HFFc6 (cell line): ENCODE data around the gene SH3RF3. TPM values are rescaled to one million over a fixed set of nuclear protein-coding genes. Genes with fewer than 3 reads are reported as not detected.

Experiments
- DNase-seq: peaks from one replicate; pipeline ENCODE4 v3.0.0-alpha.2; 2018
- H3K27ac Mint-ChIP-seq: 2 replicates; pipeline ENCODE4 v1.8.0; 2020; ENCODE audit warnings: mild to moderate bottlenecking, mixed read lengths
- H3K27me3 Mint-ChIP-seq: 2 replicates; pipeline ENCODE4 v1.8.0; 2021; ENCODE audit warnings: mild to moderate bottlenecking, moderate library complexity, mixed read lengths; ENCODE audit not compliant: insufficient read depth
- H3K36me3 Mint-ChIP-seq: 2 replicates; pipeline ENCODE4 v1.8.0; 2021; ENCODE audit warnings: low read depth, mixed read lengths
- H3K4me1 Mint-ChIP-seq: 2 replicates; pipeline ENCODE4 v1.8.0; 2020; ENCODE audit warnings: low read depth, mixed read lengths
- H3K4me3 Mint-ChIP-seq: 2 replicates; pipeline ENCODE4 v1.8.0; 2020; ENCODE audit warnings: mild to moderate bottlenecking, moderate library complexity, mixed read lengths
- H3K9me3 Mint-ChIP-seq: 2 replicates; pipeline ENCODE4 v1.8.0; 2020; ENCODE audit warnings: mild to moderate bottlenecking, mixed read lengths
- total RNA-seq, 6 experiments: library from RNA; stranded (reverse); fragmentation: NEBNext Ultra II Directional; extraction: Animal tissue kit (Norgen Biotek cat#: 25700); gene quantifications; 2 replicates in 1 of 6; 3 replicates in 5 of 6; pipeline ENCODE4 v1.2.3, GENCODE V29; 2021
- TF ChIP-seq, protein P1 (sequence below): fragments of 200-600 bp; sonication (generic); IDR thresholded peaks from 2 replicates; pipeline ENCODE4 v1.5.0; 2021; ENCODE audit warnings: antibody characterized with exemption, mild to moderate bottlenecking

Gene SH3RF3
- total RNA-seq, 6 experiments from 2014 or later, result 2.4 to 4.4 (median 3.7) TPM

GRCh38 chr2:109083771-109084170 is 45.2 kb upstream of the SH3RF3 start:
- Mint-ChIP-seq H3K4me1 (peaks cover 3% of the 10 kb centered on the region), H3K27me3 (peaks cover 37% of the 10 kb centered on the region), H3K9me3 (no peaks in the 10 kb centered on the region; the same call in 1 of the 2 replicates), H3K36me3 (no peaks in the 10 kb centered on the region; the same call in 1 of the 2 replicates), H3K27ac (no peak overlapping the region), H3K4me3 (no peak overlapping the region)
- TF ChIP-seq, protein P1, sequence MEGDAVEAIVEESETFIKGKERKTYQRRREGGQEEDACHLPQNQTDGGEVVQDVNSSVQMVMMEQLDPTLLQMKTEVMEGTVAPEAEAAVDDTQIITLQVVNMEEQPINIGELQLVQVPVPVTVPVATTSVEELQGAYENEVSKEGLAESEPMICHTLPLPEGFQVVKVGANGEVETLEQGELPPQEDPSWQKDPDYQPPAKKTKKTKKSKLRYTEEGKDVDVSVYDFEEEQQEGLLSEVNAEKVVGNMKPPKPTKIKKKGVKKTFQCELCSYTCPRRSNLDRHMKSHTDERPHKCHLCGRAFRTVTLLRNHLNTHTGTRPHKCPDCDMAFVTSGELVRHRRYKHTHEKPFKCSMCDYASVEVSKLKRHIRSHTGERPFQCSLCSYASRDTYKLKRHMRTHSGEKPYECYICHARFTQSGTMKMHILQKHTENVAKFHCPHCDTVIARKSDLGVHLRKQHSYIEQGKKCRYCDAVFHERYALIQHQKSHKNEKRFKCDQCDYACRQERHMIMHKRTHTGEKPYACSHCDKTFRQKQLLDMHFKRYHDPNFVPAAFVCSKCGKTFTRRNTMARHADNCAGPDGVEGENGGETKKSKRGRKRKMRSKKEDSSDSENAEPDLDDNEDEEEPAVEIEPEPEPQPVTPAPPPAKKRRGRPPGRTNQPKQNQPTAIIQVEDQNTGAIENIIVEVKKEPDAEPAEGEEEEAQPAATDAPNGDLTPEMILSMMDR, result no peak
- no peak for DNase-seq

DNA sequence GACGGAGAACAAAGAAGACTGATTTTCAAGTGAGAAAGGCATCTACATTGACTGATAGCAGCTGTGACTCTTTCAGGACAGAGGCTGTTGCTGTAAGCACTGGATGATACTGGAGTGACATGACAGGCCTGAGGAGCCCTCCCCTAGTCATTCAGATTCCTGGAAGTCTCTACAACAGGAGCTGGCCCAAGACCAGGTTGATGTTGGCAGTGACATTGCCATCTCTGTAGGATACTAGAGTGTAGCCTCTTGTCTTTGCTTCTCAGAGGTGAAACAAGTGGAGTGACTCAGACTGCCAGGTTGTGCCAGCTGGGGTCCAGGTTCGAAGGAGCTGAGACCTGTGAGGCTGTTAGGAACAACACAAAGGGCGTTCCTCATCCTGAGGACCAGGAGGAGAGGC is 44.7 kb upstream of the SH3RF3 start:
- no peak for DNase-seq
- Mint-ChIP-seq H3K4me1 (peaks cover 8% of the 10 kb centered on the region), H3K36me3 (no peaks in the 10 kb centered on the region; the same call in 1 of the 2 replicates), H3K27ac (no peak overlapping the region), H3K4me3 (no peak overlapping the region), H3K9me3 (no peaks in the 10 kb centered on the region; the same call in 1 of the 2 replicates), H3K27me3 (peaks cover 38% of the 10 kb centered on the region)
- TF ChIP-seq, protein P1, result no peak

GRCh38 chr2:109085912-109086742 is 42.9 kb upstream of the SH3RF3 start:
- H3K4me3 Mint-ChIP-seq, result no peak overlapping the region
- peaks cover 17% of the 10 kb centered on the region for H3K4me1 Mint-ChIP-seq
- H3K27ac Mint-ChIP-seq, result no peak overlapping the region
- peaks cover 27% of the 10 kb centered on the region for H3K27me3 Mint-ChIP-seq
- TF ChIP-seq, protein P1, result no peak
- DNase-seq, result no peak
- no peaks in the 10 kb centered on the region; the same call in 1 of the 2 replicates for H3K9me3 Mint-ChIP-seq
- no peaks in the 10 kb centered on the region; the same call in 1 of the 2 replicates for H3K36me3 Mint-ChIP-seq

GRCh38 chr2:109086743-109087020 is 42.3 kb upstream of the SH3RF3 start:
- Mint-ChIP-seq H3K4me1 (peaks cover 17% of the 10 kb centered on the region), H3K9me3 (no peaks in the 10 kb centered on the region; the same call in 1 of the 2 replicates), H3K27ac (no peak overlapping the region), H3K27me3 (peaks cover 25% of the 10 kb centered on the region), H3K36me3 (no peaks in the 10 kb centered on the region; the same call in 1 of the 2 replicates), H3K4me3 (no peak overlapping the region)
- no peak for DNase-seq
- TF ChIP-seq, protein P1, result no peak

DNA sequence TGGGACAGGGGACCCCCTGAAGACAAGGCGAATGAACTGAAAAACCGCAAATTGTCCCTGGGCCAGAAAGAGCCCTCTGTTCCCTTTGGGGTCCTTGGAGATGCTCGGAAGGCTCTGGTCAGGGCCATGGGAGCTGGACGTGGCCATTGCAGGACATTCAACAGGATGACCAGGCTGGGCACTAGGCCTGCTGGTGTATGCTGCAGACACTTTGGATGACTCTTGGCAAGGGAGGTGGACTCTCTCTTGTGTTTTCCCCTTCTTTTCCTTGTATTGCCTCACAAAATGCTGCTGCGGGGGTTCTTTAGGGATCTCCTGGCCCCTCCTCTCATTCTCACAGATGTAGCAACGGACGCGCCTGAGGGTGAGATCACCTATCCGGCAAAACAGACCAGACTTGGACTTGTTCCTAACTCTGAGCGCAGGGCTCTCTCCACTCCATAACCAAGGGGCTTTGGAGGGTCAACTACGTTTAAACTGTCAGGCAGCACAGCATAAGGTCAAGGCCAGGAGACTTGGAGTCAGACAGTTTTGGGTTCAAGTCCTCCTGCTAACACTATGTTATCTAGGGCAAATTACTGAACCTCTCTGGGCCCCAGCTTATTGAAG is 41.8 kb upstream of the SH3RF3 start:
- Mint-ChIP-seq H3K4me1 (peaks cover 17% of the 10 kb centered on the region), H3K9me3 (no peaks in the 10 kb centered on the region; the same call in 1 of the 2 replicates), H3K36me3 (no peaks in the 10 kb centered on the region; the same call in 1 of the 2 replicates), H3K27ac (no peak overlapping the region), H3K27me3 (peaks cover 23% of the 10 kb centered on the region), H3K4me3 (no peak overlapping the region)
- TF ChIP-seq, protein P1, result no peak
- DNase-seq, result no peak
